CD14-positive monocyte (primary cell): ENCODE measurements around the gene MACROH2A1. TPM values are rescaled to one million over a fixed set of nuclear protein-coding genes. Genes with fewer than 3 reads are reported as not detected.

Source experiments
- DNase-seq, 3 donors: peaks; one replicate each; pipeline ENCODE4 v3.0.0-alpha.2; 2011 to 2022
- H2AFZ ChIP-seq: 2 replicates; pipeline ENCODE4 v1.6.0; 2012; ENCODE audit warnings: mild to moderate bottlenecking, low read depth, low read length, inconsistent platforms; ENCODE audit not compliant: insufficient read depth, poor library complexity, severe bottlenecking
- H3K27ac ChIP-seq, 2 donors: 1 replicate in 1 of 2; 2 replicates in 1 of 2; pipeline ENCODE4 v1.5.1; 2012 to 2013; ENCODE audit warnings: low read length in 2 of 2, control low read depth in 1 of 2, inconsistent platforms in 1 of 2, low read depth in 1 of 2, mild to moderate bottlenecking in 1 of 2
- H3K27me3 ChIP-seq, 2 donors: one replicate each; pipeline versions ENCODE4 v1.6.0 to v1.6.1; 2011 to 2013; ENCODE audit warnings: low read length in 2 of 2; ENCODE audit not compliant: control insufficient read depth in 2 of 2, insufficient read depth in 2 of 2
- H3K36me3 ChIP-seq, 2 donors: replicated peaks in 1 of 2; 1 replicate in 1 of 2; 2 replicates in 1 of 2; pipeline versions ENCODE4 v1.5.1 to v1.6.1; 2012 to 2013; ENCODE audit warnings: low read length in 2 of 2, control low read depth in 1 of 2, inconsistent platforms in 1 of 2, mild to moderate bottlenecking in 1 of 2; ENCODE audit not compliant: insufficient read depth in 2 of 2, control insufficient read depth in 1 of 2
- H3K4me1 ChIP-seq, 2 donors: 1 replicate in 1 of 2; 2 replicates in 1 of 2; pipeline versions ENCODE4 v1.5.1 to v1.6.1; 2012 to 2013; ENCODE audit warnings: low read length in 2 of 2, control low read depth in 1 of 2, inconsistent platforms in 1 of 2, mild to moderate bottlenecking in 1 of 2, moderate library complexity in 1 of 2; ENCODE audit not compliant: insufficient read depth in 2 of 2, control insufficient read depth in 1 of 2
- H3K4me2 ChIP-seq: replicated peaks from 2 replicates; pipeline ENCODE3; 2012; ENCODE audit warnings: low read length, moderate library complexity, mild to moderate bottlenecking; ENCODE audit not compliant: poor library complexity, severe bottlenecking; ENCODE audit errors: extremely low read depth
- H3K4me3 ChIP-seq, 3 experiments: fragments of 200-600 bp in 1 of 3; sonication (generic) in 1 of 3; replicated peaks in 1 of 3; 1 replicate in 2 of 3; 2 replicates in 1 of 3; pipeline ENCODE4 v1.5.1; 2011 to 2013; ENCODE audit warnings: low read length in 3 of 3, mild to moderate bottlenecking in 3 of 3, control low read depth in 2 of 3, low read depth in 2 of 3, inconsistent platforms in 1 of 3, moderate library complexity in 1 of 3
- H3K79me2 ChIP-seq: 2 replicates; pipeline ENCODE4 v1.6.0; 2012; ENCODE audit warnings: mild to moderate bottlenecking, control low read depth, inconsistent platforms, low read length, moderate library complexity; ENCODE audit not compliant: insufficient read depth
- H3K9ac ChIP-seq: 2 replicates; pipeline ENCODE4 v1.6.0; 2017; ENCODE audit warnings: low read length, mild to moderate bottlenecking; ENCODE audit not compliant: insufficient read depth, poor library complexity, severe bottlenecking
- H3K9me3 ChIP-seq, 2 donors: replicated peaks in 1 of 2; 1 replicate in 1 of 2; 2 replicates in 1 of 2; pipeline versions ENCODE4 v1.5.1 to v1.6.1; 2012 to 2013; ENCODE audit warnings: low read length in 2 of 2, control low read depth in 1 of 2; ENCODE audit not compliant: control insufficient read depth in 1 of 2, insufficient read depth in 1 of 2
- H4K20me1 ChIP-seq: 2 replicates; pipeline ENCODE4 v1.6.0; 2012; ENCODE audit warnings: mild to moderate bottlenecking, low read length, control low read depth, moderate library complexity; ENCODE audit not compliant: insufficient read depth
- H3K27ac Mint-ChIP-seq, 7 donors: one replicate each; pipeline ENCODE4 v1.8.0; 2020; ENCODE audit warnings: mild to moderate bottlenecking in 7 of 7, mixed read lengths in 7 of 7, moderate library complexity in 6 of 7, inconsistent platforms in 2 of 7
- H3K27me3 Mint-ChIP-seq, 3 donors: one replicate each; pipeline ENCODE4 v1.8.0; 2021 to 2022; ENCODE audit warnings: low read depth in 3 of 3, mild to moderate bottlenecking in 3 of 3, mixed read lengths in 3 of 3, moderate library complexity in 3 of 3, inconsistent platforms in 1 of 3
- H3K36me3 Mint-ChIP-seq, 2 donors: one replicate each; pipeline ENCODE4 v1.8.0; 2020; ENCODE audit warnings: mixed read lengths in 2 of 2, inconsistent platforms in 1 of 2, mild to moderate bottlenecking in 1 of 2
- H3K4me1 Mint-ChIP-seq: one replicate; pipeline ENCODE4 v1.8.0; 2020; ENCODE audit warnings: mild to moderate bottlenecking, mixed read lengths
- H3K4me3 Mint-ChIP-seq, 2 donors: one replicate each; pipeline ENCODE4 v1.8.0; 2020; ENCODE audit warnings: mild to moderate bottlenecking in 2 of 2, mixed read lengths in 2 of 2, moderate library complexity in 1 of 2
- H3K9me3 Mint-ChIP-seq, 7 donors: one replicate each; pipeline ENCODE4 v1.8.0; 2020 to 2022; ENCODE audit warnings: mixed read lengths in 7 of 7, mild to moderate bottlenecking in 6 of 7, moderate library complexity in 6 of 7, inconsistent platforms in 2 of 7
- WGBS: methylation state at CpG from one replicate; pipeline ENCODE4 v1.1.5; 2013; ENCODE audit warnings: missing lambda C conversion rate; ENCODE audit not compliant: insufficient coverage; 5-methylcytosine and 5-hydroxymethylcytosine counted together
- intact Hi-C, 2 donors: fragments of 100-400 bp; cut with micrococcal nuclease; formaldehyde crosslinking; loops; one replicate each; pipeline versions ENCODE4 v1.15.0 to v1.15.1; 2023
- polyA plus RNA-seq, 3 donors: library from polyadenylated mRNA; depleted of rRNA in 1 of 3; unstranded in 2 of 3; stranded (reverse) in 1 of 3; fragments of 300-500 nt in 2 of 3; fragments of >200 nt in 1 of 3; fragmentation: Illumina TruSeq in 2 of 3; gene quantifications; 1 replicate in 2 of 3; 2 replicates in 1 of 3; pipeline ENCODE4 v1.2.3, GENCODE V29; 2012 to 2021
- TF ChIP-seq, protein P1 (sequence below): fragments of 200-600 bp; IDR thresholded peaks from one replicate; pipeline ENCODE4 v1.8.0; 2022; ENCODE audit warnings: antibody characterized with exemption, mild to moderate bottlenecking

Gene MACROH2A1
- polyA plus RNA-seq, 3 donors: 352 to 443 (median 440) TPM

DNA sequence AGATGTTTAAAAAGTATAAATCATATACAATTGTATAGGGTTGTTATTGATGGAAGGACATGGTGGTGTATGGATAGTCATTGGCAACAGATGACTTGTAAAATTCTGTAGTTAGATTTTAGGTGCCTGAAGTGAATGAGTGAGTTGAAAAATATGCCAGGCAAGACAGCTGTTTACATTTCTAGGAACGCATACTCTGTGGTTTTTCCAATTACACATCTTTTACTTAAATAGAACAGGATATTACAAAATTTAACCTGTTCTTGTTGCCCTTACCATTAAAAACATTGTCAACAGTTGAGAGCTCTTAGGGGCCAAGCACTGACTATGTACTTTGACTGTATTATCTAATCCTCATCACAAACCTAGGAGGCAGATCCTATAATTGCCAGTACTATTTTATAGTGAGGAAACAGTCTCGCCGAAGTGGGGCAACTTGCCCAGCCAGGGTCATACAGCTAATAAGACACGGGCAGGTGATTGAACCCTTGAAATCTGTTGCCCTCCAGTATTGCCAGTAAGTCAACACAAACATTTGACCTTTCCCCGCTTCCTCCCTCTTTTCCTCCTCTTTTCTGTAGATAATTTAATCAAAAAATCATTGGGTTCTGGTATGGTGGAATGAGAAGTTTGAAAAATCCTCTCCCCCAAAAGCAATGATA lies 88.6 kb downstream of the MACROH2A1 start:
- Histone ChIP-seq H3K79me2 (no peaks in the 10 kb centered on the region), H2AFZ (no peak overlapping the region), H3K9me3 (no peaks in the 10 kb centered on the region), H3K4me2 (no peak overlapping the region), H3K36me3 (no peaks in the 10 kb centered on the region), H3K27ac (no peak overlapping the region), H3K27me3 (no peaks in the 10 kb centered on the region), H4K20me1 (no peaks in the 10 kb centered on the region), H3K4me3 (no peak overlapping the region), H3K4me1 (peaks cover 0 to 8% of the 10 kb centered on the region in 2 donors), H3K9ac (no peak overlapping the region)
- no peak for DNase-seq
- TF ChIP-seq, protein P1, sequence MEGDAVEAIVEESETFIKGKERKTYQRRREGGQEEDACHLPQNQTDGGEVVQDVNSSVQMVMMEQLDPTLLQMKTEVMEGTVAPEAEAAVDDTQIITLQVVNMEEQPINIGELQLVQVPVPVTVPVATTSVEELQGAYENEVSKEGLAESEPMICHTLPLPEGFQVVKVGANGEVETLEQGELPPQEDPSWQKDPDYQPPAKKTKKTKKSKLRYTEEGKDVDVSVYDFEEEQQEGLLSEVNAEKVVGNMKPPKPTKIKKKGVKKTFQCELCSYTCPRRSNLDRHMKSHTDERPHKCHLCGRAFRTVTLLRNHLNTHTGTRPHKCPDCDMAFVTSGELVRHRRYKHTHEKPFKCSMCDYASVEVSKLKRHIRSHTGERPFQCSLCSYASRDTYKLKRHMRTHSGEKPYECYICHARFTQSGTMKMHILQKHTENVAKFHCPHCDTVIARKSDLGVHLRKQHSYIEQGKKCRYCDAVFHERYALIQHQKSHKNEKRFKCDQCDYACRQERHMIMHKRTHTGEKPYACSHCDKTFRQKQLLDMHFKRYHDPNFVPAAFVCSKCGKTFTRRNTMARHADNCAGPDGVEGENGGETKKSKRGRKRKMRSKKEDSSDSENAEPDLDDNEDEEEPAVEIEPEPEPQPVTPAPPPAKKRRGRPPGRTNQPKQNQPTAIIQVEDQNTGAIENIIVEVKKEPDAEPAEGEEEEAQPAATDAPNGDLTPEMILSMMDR: no peak
- peaks cover 0 to 5% (median 3%) of the 10 kb centered on the region in 3 donors for H3K27me3 Mint-ChIP-seq
- no CpG with 5 or more reads among the region's 5 CpGs for WGBS
- H3K9me3 Mint-ChIP-seq: peaks cover 0 to 2% (median 0%) of the 10 kb centered on the region in 7 donors
- intact Hi-C loops: no loop called here
- no peaks in the 10 kb centered on the region for H3K36me3 Mint-ChIP-seq
- peaks cover 13% of the 10 kb centered on the region for H3K4me1 Mint-ChIP-seq
- no peak overlapping the region for H3K27ac Mint-ChIP-seq
- no peak overlapping the region for H3K4me3 Mint-ChIP-seq

DNA sequence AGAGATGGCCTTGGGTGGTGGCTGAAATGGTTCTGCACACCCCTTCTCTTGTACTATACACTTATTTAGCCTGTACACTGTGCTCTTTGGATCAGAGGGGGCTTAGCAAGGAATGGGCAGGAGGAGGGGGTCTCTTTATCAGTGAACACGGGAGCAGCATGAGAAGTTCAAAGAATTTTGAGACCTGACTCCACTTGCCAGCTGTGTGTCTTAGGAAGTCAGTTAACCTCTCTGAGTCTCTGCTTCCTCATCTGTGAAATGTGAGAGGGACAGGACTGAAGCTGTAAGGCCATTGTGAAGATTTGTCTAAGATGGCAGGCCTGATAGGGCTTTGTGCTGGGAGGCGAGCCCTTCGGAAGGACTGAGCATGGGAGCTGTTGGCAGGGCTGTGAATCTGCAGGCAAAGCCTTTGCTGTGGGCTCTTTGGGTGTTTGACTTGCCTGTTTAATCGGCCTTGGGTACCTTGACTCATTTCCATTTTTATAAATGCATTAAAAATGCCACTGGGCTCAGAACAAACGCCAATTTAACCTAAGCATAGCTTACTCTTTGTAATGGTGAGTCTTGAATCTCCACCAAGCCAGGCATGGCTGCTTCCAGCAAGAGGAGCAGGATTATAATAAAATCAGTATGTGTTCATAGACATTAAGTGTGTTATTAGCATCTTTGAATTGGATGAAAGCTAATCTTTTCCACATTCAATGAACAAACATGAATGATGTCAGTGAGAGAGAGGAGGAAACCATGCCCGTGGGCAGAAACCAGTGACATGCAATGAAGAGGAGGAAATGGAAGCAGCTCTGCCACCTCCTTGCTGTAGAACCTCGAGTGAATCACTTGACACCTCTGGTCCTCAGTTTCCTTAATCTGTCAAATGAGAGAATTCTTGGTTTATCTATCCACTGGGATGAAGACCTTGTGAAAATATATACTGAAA lies 89.4 kb downstream of the MACROH2A1 start:
- Histone ChIP-seq H3K4me3 (no peak overlapping the region), H2AFZ (no peak overlapping the region), H3K4me2 (no peak overlapping the region), H3K79me2 (no peaks in the 10 kb centered on the region), H3K27ac (no peak overlapping the region), H4K20me1 (no peaks in the 10 kb centered on the region), H3K4me1 (peaks cover 0 to 8% of the 10 kb centered on the region in 2 donors), H3K36me3 (no peaks in the 10 kb centered on the region), H3K9ac (no peak overlapping the region), H3K9me3 (no peaks in the 10 kb centered on the region), H3K27me3 (no peaks in the 10 kb centered on the region)
- no peak for DNase-seq
- H3K4me3 Mint-ChIP-seq: no peak overlapping the region
- TF ChIP-seq, protein P1: no peak
- WGBS: 92% methylated on average over 3 of the region's 7 CpGs
- no peaks in the 10 kb centered on the region for H3K36me3 Mint-ChIP-seq
- H3K9me3 Mint-ChIP-seq: peaks cover 0 to 2% (median 0%) of the 10 kb centered on the region in 7 donors
- H3K27me3 Mint-ChIP-seq: peaks cover 0 to 5% (median 3%) of the 10 kb centered on the region in 3 donors
- intact Hi-C loops: no loop called here
- no peak overlapping the region for H3K27ac Mint-ChIP-seq
- H3K4me1 Mint-ChIP-seq: peaks cover 13% of the 10 kb centered on the region
